GM13977 (cell line): ENCODE results near the gene HNF4A.

Source experiments
- DNase-seq: peaks from one replicate; pipeline ENCODE4 v3.0.0; 2012; ENCODE audit warnings: low spot score
- in situ Hi-C: fragments of 300-500 bp; cut with MboI; formaldehyde crosslinking; loops from one replicate; pipeline ENCODE4 v1.12.0; 2022; ENCODE audit warnings: low sequenced_read_pairs, low pct_unique_long_range_greater_than_20kb, mixed read lengths, inconsistent platforms; ENCODE audit not compliant: unreplicated experiment
- TF ChIP-seq, protein P1 (sequence below): IDR thresholded peaks from 2 replicates; pipeline ENCODE4 v1.5.1; 2012; ENCODE audit warnings: mild to moderate bottlenecking, control low read depth; ENCODE audit not compliant: insufficient read depth; ENCODE audit errors: extremely low read depth, missing control alignments

The HNF4A gene

DNA sequence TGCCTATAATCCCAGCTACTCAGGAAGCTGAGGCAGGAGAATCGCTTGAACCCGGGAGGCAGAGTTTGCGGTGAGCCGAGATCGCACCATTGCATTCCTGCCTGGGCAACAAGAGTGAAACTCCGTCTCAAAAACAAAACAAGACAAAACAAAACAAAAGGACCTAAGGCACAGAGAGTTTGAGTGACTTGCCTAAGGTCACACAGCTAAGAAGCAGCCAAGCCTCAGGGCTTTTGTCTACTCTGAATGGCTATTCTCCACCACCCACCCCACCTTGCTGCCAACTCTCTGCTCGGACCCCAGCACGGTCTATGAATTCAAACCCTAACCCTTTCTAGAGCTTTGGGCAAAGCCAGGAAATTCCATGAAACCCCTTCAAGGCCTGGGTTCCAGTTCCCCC, 101.1 kb downstream of the HNF4A start:
- in situ Hi-C loops, result no loop called here
- TF ChIP-seq, protein P1, sequence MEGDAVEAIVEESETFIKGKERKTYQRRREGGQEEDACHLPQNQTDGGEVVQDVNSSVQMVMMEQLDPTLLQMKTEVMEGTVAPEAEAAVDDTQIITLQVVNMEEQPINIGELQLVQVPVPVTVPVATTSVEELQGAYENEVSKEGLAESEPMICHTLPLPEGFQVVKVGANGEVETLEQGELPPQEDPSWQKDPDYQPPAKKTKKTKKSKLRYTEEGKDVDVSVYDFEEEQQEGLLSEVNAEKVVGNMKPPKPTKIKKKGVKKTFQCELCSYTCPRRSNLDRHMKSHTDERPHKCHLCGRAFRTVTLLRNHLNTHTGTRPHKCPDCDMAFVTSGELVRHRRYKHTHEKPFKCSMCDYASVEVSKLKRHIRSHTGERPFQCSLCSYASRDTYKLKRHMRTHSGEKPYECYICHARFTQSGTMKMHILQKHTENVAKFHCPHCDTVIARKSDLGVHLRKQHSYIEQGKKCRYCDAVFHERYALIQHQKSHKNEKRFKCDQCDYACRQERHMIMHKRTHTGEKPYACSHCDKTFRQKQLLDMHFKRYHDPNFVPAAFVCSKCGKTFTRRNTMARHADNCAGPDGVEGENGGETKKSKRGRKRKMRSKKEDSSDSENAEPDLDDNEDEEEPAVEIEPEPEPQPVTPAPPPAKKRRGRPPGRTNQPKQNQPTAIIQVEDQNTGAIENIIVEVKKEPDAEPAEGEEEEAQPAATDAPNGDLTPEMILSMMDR, result no peak
- DNase-seq, result no peak

- TF ChIP-seq, protein P1, result no peak
- DNase-seq, result no peak
- in situ Hi-C loops, result no loop called here
Measured at GRCh38 chr20:44457016-44457415, 101.5 kb downstream of the HNF4A start.

DNA sequence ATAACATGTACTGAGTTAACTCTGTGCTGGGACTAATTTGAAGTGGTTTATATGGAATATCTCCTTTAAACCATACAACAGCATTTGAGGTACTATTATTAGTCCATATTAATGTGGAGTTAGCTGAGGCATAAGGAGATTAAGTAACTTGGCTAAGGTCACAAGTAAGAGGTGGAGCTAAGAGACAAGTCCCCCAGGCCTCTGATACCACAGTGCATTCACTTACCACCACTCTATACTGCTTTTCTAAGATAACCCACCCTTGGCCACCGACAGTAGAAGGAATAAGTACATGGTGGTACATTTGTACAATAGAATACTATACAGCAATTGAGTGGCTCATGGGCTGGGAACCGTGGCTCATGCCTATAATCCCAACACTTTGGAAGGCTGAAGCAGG, 103.8 kb downstream of the HNF4A start:
- in situ Hi-C loops, result no loop called here
- DNase-seq, result no peak
- TF ChIP-seq, protein P1, result no peak

DNA sequence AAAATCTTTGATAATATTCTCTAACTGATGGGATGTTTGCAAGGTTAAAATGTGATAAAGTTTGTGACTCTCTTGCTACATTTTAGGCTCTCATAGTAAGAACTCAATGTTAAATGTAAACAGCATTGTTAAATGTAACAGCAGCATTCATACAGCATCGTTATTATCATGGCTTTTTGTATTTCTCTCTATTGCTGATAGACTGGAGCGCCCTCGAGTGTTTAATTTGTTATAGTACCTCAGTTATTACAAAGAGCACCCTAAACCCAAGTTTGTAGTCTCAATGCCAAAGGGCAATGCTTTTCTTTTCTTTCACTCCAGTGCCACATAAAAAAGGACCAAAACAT, 105.3 kb downstream of the HNF4A start:
- DNase-seq, result peak; percentile 46
- in situ Hi-C loops, result no loop called here
- TF ChIP-seq, protein P1, result peak; percentile 33

GRCh38 chr20:44461142-44461802, 105.8 kb downstream of the HNF4A start:
- TF ChIP-seq, protein P1, result no peak
- DNase-seq, result no peak
- in situ Hi-C loops, result no loop called here

- in situ Hi-C loops, result no loop called here
- TF ChIP-seq, protein P1, result no peak
- DNase-seq, result no peak
Measured at GRCh38 chr20:44461803-44462174, 106.3 kb downstream of the HNF4A start.

DNA sequence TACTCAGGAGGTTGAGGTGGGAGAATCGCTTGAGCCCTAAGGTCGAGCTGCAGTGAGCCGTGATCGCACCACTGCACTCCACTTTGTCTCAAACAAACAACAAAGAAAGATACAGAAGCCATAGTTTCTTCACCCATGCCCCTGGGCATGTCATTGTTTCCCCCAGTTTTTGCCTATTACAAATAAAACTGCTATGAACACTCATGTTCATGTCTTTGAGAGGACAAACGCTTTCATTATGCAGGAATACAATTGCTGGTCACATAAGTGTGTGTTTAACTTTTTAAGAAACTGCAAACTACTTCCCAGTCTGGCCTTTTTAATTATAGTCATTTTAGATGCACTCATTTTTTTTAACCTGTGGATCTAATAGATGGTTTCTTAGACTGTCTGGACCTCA, 108.0 kb downstream of the HNF4A start:
- in situ Hi-C loops, result no loop called here
- TF ChIP-seq, protein P1, result no peak
- DNase-seq, result no peak
